ENCODE data around the gene NPFF. TPM values are rescaled to one million over a fixed set of nuclear protein-coding genes. Genes with fewer than 3 reads are reported as not detected.

The NPFF gene
- total and polyA plus RNA-seq, 2 donors (not counting 3 experiments of a cell fraction or from before 2014, with no cell fraction given) = not detected

GRCh38 chr12:53523131-53523530 lies 15.8 kb upstream of the NPFF start:
- no peak overlapping the region for H2AFZ ChIP-seq (ENCODE audit: low read depth, low read length)
- no peak overlapping the region for H3K4me3 ChIP-seq (replicated peaks in 1 of 3; ENCODE audit: insufficient read depth in 1 of 3, low read depth in 1 of 3, low read length in 3 of 3)
- POLR2A ChIA-PET = no interaction called here
- H3K4me2 ChIP-seq (ENCODE audit: insufficient read depth, low read length) = no peak overlapping the region
- no peak overlapping the region for H3K9ac ChIP-seq (replicated peaks; ENCODE audit: extremely low read depth, insufficient read depth, low read length)
- no peaks in the 10 kb centered on the region for H3K9me1 ChIP-seq (replicated peaks; ENCODE audit: control insufficient read depth, extremely low read depth, insufficient read depth, low read length)
- no peak overlapping the region for H3K27ac ChIP-seq (ENCODE audit: insufficient read depth, low read depth, low read length)
- CTCF ChIA-PET = interaction anchor here (0.7 kb wide), 1 partner anchor 14 kb away, joined by 3 read pairs; no protein-coding TSS in a partner anchor
- H3K9me3 ChIP-seq (replicated peaks; ENCODE audit: control insufficient read depth, insufficient read depth, low read length) = no peaks in the 10 kb centered on the region
- H3K27me3 ChIP-seq (ENCODE audit: control insufficient read depth in 2 of 2, insufficient read depth in 2 of 2, low read length in 2 of 2) = no peaks in the 10 kb centered on the region
- no TSS peak for BruUV-seq (replicated peaks)
- no peak for TF ChIP-seq MAX (IDR thresholded peaks at IDR 0.05; ENCODE audit: insufficient read depth, insufficient read length)
- TF ChIP-seq POLR2AphosphoS5 (IDR thresholded peaks at IDR 0.05; ENCODE audit: insufficient read depth, low read depth, low read length) = no peak
- TF ChIP-seq EZH2 (IDR thresholded peaks at IDR 0.05; ENCODE audit: borderline replicate concordance, low read depth, low read length, severe bottlenecking) = no peak
- no peak for TF ChIP-seq JUN (IDR thresholded peaks at IDR 0.05; ENCODE audit: borderline replicate concordance, insufficient read depth, insufficient read length, low read depth)
- TF ChIP-seq GATA2 (IDR thresholded peaks at IDR 0.05; ENCODE audit: insufficient read depth, insufficient read length, low read depth, low read length) = no peak
- no peak for TF ChIP-seq POLR2A (IDR thresholded peaks at IDR 0.05; ENCODE audit: low read depth, low read length)
- no peak for TF ChIP-seq FOS (IDR thresholded peaks at IDR 0.05; ENCODE audit: borderline replicate concordance, insufficient read depth, low read length)
- no peak for TF ChIP-seq MYC (IDR thresholded peaks at IDR 0.05; ENCODE audit: low read depth, low read length)
- TF ChIP-seq CTCF (IDR thresholded peaks at IDR 0.05; ENCODE audit: extremely low read depth in 1 of 2, insufficient read depth in 1 of 2, low read depth in 1 of 2, low read length in 2 of 2) = no peak
- no peaks in the 10 kb centered on the region for H3K4me1 ChIP-seq (ENCODE audit: control insufficient read depth, extremely low read depth, insufficient read depth, low read length)
- no peaks in the 10 kb centered on the region for H4K20me1 ChIP-seq (replicated peaks; ENCODE audit: control insufficient read depth, extremely low read depth, insufficient read depth, low read length)
- dilution Hi-C loops (cut with MboI; ENCODE audit: extremely low pct_ligation_motif_present, low sequenced_read_pairs) (no loop called here), intact Hi-C loops (cut with micrococcal nuclease) (no loop called here)
- H3K36me3 ChIP-seq (ENCODE audit: control insufficient read depth in 2 of 2, extremely low read depth in 1 of 2, insufficient read depth in 2 of 2, low read length in 2 of 2) = peaks cover 15 to 24% of the 10 kb centered on the region in 2 experiments
- DNase-seq (ENCODE audit: low read depth, low spot score) = no peak
- peak; percentile 40 for FAIRE-seq
- no peaks in the 10 kb centered on the region for H3K79me2 ChIP-seq (ENCODE audit: control insufficient read depth, insufficient read depth, low read length)

All from endothelial cell of umbilical vein (primary cell).